Neutrophil (primary cell): ENCODE data around the gene LPP.

Experiments
- H3K27ac ChIP-seq: fragments of 200-600 bp; sonication (generic); 2 replicates; pipeline ENCODE4 v1.5.1; 2016; ENCODE audit warnings: mild to moderate bottlenecking, moderate library complexity
- H3K27me3 ChIP-seq: fragments of 200-600 bp; sonication (generic); 2 replicates; pipeline ENCODE4 v1.6.0; 2016; ENCODE audit warnings: mild to moderate bottlenecking
- H3K36me3 ChIP-seq: fragments of 200-600 bp; sonication (generic); 2 replicates; pipeline ENCODE4 v1.5.1; 2017
- H3K4me1 ChIP-seq, 2 experiments: fragments of 200-600 bp in 1 of 2; sonication (generic) in 1 of 2; 1 replicate in 1 of 2; 2 replicates in 1 of 2; pipeline versions ENCODE4 v1.5.1 to v1.6.1; 2013 to 2016; ENCODE audit warnings: low read depth in 1 of 2, low read length in 1 of 2, mild to moderate bottlenecking in 1 of 2, moderate library complexity in 1 of 2; ENCODE audit not compliant: control insufficient read depth in 1 of 2, insufficient read depth in 1 of 2
- H3K4me3 ChIP-seq, 2 experiments: fragments of 200-600 bp in 1 of 2; sonication (generic) in 1 of 2; 1 replicate in 1 of 2; 2 replicates in 1 of 2; pipeline ENCODE4 v1.5.1; 2013 to 2016; ENCODE audit warnings: low read depth in 1 of 2, low read length in 1 of 2, mild to moderate bottlenecking in 1 of 2, moderate library complexity in 1 of 2
- H3K9me3 ChIP-seq: fragments of 200-600 bp; sonication (generic); 2 replicates; pipeline ENCODE4 v1.5.1; 2016
- TF ChIP-seq, protein P1 (sequence below): fragments of 200-600 bp; sonication (generic); IDR thresholded peaks from 2 replicates; pipeline ENCODE4 v1.5.1; 2016; ENCODE audit warnings: antibody characterized with exemption

LPP gene

DNA sequence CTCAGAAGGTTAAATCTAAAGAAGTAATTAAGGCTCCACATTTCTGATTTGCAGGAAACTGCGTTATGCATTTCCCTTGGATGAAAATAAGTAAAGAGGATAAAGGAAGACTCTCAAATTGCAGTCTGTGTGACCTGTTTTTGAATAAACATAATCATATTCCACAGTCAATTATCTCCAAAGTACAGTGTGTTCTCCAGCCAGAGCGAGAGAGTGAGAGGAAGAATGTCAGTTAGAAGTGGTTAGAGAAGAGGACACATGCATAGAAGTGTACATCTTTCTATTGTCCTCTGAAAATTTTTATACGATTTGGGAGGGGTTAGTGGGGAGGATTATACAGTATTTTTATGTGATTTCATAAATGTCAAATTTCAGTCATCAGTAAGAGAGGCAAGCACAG lies 487.1 kb downstream of the LPP start:
- H3K36me3 ChIP-seq = no peaks in the 10 kb centered on the region
- no peak overlapping the region for H3K27ac ChIP-seq
- no peak overlapping the region for H3K4me3 ChIP-seq
- H3K9me3 ChIP-seq = no peaks in the 10 kb centered on the region
- H3K4me1 ChIP-seq = no peaks in the 10 kb centered on the region
- no peaks in the 10 kb centered on the region for H3K27me3 ChIP-seq
- TF ChIP-seq, protein P1, sequence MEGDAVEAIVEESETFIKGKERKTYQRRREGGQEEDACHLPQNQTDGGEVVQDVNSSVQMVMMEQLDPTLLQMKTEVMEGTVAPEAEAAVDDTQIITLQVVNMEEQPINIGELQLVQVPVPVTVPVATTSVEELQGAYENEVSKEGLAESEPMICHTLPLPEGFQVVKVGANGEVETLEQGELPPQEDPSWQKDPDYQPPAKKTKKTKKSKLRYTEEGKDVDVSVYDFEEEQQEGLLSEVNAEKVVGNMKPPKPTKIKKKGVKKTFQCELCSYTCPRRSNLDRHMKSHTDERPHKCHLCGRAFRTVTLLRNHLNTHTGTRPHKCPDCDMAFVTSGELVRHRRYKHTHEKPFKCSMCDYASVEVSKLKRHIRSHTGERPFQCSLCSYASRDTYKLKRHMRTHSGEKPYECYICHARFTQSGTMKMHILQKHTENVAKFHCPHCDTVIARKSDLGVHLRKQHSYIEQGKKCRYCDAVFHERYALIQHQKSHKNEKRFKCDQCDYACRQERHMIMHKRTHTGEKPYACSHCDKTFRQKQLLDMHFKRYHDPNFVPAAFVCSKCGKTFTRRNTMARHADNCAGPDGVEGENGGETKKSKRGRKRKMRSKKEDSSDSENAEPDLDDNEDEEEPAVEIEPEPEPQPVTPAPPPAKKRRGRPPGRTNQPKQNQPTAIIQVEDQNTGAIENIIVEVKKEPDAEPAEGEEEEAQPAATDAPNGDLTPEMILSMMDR = no peak

- no peak overlapping the region for H3K27ac ChIP-seq
- TF ChIP-seq, protein P1 = no peak
- no peaks in the 10 kb centered on the region for H3K27me3 ChIP-seq
- no peaks in the 10 kb centered on the region for H3K9me3 ChIP-seq
- no peaks in the 10 kb centered on the region for H3K36me3 ChIP-seq
- H3K4me3 ChIP-seq = no peak overlapping the region
- peaks cover 4 to 10% of the 10 kb centered on the region in 2 experiments for H3K4me1 ChIP-seq
Measured at GRCh38 chr3:188643736-188644135, 489.8 kb downstream of the LPP start.

DNA sequence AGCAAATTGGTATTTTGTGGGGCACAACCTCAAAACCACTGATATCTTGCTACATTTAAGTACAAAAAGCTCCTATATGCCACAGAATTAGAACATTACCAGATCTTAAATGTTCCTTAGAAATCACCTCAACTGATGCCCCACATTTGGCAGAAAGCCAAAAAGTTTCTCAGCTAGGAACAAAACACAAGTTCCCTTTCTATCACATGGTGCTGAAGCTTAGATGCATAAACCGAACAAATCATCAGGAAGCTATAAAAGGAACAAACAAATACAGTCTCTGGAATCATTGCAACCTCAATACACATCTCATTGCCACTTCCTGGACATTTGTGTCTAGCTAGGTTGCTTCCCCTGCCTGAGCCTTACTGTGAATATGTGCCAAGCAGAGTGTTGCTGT lies 492.6 kb downstream of the LPP start:
- no peak overlapping the region for H3K27ac ChIP-seq
- no peaks in the 10 kb centered on the region for H3K9me3 ChIP-seq
- TF ChIP-seq, protein P1 = no peak
- H3K36me3 ChIP-seq = no peaks in the 10 kb centered on the region
- H3K4me3 ChIP-seq = no peak overlapping the region
- no peaks in the 10 kb centered on the region for H3K27me3 ChIP-seq
- peaks cover 4 to 10% of the 10 kb centered on the region in 2 experiments for H3K4me1 ChIP-seq

- H3K27me3 ChIP-seq = no peaks in the 10 kb centered on the region
Measured at GRCh38 chr3:188647237-188647636, 493.3 kb downstream of the LPP start.

DNA sequence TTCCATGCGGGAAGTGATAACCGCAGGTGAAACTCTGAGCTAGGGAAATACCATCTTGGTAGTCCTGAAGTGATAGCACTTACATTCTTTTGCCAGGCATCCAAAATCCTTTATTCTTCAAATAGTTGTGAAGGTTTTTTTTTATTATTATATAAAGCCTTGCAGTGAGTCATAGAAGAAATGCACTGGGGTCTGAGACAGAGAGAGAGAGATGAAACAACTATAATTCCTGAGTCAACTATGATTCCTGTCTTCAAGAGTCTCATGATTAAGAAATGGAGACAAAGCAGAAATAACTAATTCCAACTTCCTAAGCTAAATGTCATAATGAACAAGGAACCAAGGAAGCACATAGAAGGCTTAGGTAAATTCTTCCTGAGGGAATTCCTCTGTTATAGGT lies 495.6 kb downstream of the LPP start:
- Histone ChIP-seq H3K27me3 (no peaks in the 10 kb centered on the region), H3K4me3 (no peak overlapping the region), H3K4me1 (peaks cover 4 to 10% of the 10 kb centered on the region in 2 experiments), H3K36me3 (no peaks in the 10 kb centered on the region), H3K27ac (no peak overlapping the region), H3K9me3 (no peaks in the 10 kb centered on the region)
- TF ChIP-seq, protein P1 = no peak

More at GRCh38 chr3:188647237-188647636, 493.3 kb downstream of the LPP start:
- H3K27ac ChIP-seq = no peak overlapping the region
- no peaks in the 10 kb centered on the region for H3K36me3 ChIP-seq
- no peak overlapping the region for H3K4me3 ChIP-seq
- TF ChIP-seq, protein P1 = no peak
- H3K4me1 ChIP-seq = peaks cover 4 to 10% of the 10 kb centered on the region in 2 experiments
- H3K9me3 ChIP-seq = no peaks in the 10 kb centered on the region
